HEK293 (cell line): ENCODE data around the gene LAMP1.

Experiments used
- CTCF ChIP-seq: fragments of 450-650 bp; formaldehyde crosslinking; IDR thresholded peaks from 2 replicates; pipeline ENCODE4 v1.5.1; 2016; ENCODE audit warnings: missing biosample characterization, missing genetic modification characterization
- KLF16 ChIP-seq: fragments of 450-650 bp; formaldehyde crosslinking; IDR thresholded peaks from 2 replicates; pipeline ENCODE4 v1.5.1; 2017; ENCODE audit warnings: missing biosample characterization, missing genetic modification characterization
- KLF7 ChIP-seq: fragments of 450-650 bp; formaldehyde crosslinking; IDR thresholded peaks from 2 replicates; pipeline ENCODE4 v1.5.1; 2016; ENCODE audit warnings: missing biosample characterization, missing genetic modification characterization, borderline replicate concordance
- MEIS1 ChIP-seq: sonication (generic); formaldehyde crosslinking; IDR thresholded peaks from 2 replicates; pipeline ENCODE4 v1.8.1; 2022; ENCODE audit warnings: missing genetic modification reagents, mild to moderate bottlenecking, borderline replicate concordance
- ZBTB44 ChIP-seq: fragments of 450-650 bp; IDR thresholded peaks from 2 replicates; pipeline ENCODE4 v1.5.1; 2018; ENCODE audit warnings: missing biosample characterization, mild to moderate bottlenecking, missing genetic modification characterization
- ZNF169 ChIP-seq: fragments of 450-650 bp; formaldehyde crosslinking; IDR thresholded peaks from 2 replicates; pipeline ENCODE4 v1.5.1; 2016; ENCODE audit warnings: missing biosample characterization, missing genetic modification characterization
- ZNF184 ChIP-seq: fragments of 450-650 bp; IDR thresholded peaks from 2 replicates; pipeline ENCODE4 v1.5.1; 2018; ENCODE audit warnings: missing biosample characterization, mild to moderate bottlenecking, missing genetic modification characterization
- ZNF274 ChIP-seq, 2 experiments: fragments of 200-500 bp in 1 of 2; fragments of 450-650 bp in 1 of 2; sonication (Bioruptor generic) in 1 of 2; formaldehyde crosslinking in 1 of 2; IDR thresholded peaks; 2 replicates each; pipeline versions ENCODE4 v1.5.1 to v1.6.1; 2014 to 2016; ENCODE audit warnings: borderline replicate concordance in 1 of 2, inconsistent platforms in 1 of 2, low read length in 1 of 2, missing biosample characterization in 1 of 2, missing genetic modification characterization in 1 of 2
- TF ChIP-seq, protein P1 (sequence below): fragments of 450-650 bp; formaldehyde crosslinking; IDR thresholded peaks from 2 replicates; pipeline ENCODE4; 2016; ENCODE audit warnings: missing biosample characterization, missing genetic modification characterization

- no peak for TF ChIP-seq CTCF
- TF ChIP-seq KLF7 (tag by site-specific recombination) = no peak
- TF ChIP-seq ZNF274 (IDR thresholded peaks at IDR 0.05; ENCODE audit: low read length) = no peak
- no peak for TF ChIP-seq ZNF274 (tag by site-specific recombination; IDR thresholded peaks at IDR 0.05; ENCODE audit: borderline replicate concordance)
- no peak for TF ChIP-seq KLF16
- no peak for TF ChIP-seq ZBTB44 (tag by site-specific recombination)
- TF ChIP-seq ZNF169 (tag by site-specific recombination) = no peak
- TF ChIP-seq MEIS1 = no peak
- TF ChIP-seq, protein P1, sequence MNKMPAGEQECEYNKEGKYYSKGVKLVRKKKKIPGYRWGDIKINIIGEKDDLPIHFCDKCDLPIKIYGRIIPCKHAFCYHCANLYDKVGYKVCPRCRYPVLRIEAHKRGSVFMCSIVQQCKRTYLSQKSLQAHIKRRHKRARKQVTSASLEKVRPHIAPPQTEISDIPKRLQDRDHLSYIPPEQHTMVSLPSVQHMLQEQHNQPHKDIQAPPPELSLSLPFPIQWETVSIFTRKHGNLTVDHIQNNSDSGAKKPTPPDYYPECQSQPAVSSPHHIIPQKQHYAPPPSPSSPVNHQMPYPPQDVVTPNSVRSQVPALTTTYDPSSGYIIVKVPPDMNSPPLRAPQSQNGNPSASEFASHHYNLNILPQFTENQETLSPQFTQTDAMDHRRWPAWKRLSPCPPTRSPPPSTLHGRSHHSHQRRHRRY (tag by site-specific recombination) = no peak
- TF ChIP-seq ZNF184 = no peak
Measured at GRCh38 chr13:113329656-113330312, 32.7 kb downstream of the LAMP1 start.
